Cardiac fibroblast (primary cell): ENCODE results near the gene RASA1.

Experiments used
- DNase-seq, 2 donors: peaks; one replicate each; pipeline versions ENCODE4 v3.0.0 to v3.0.0-alpha.2; 2010; ENCODE audit warnings: low read depth in 2 of 2
- H3K4me3 ChIP-seq, 2 donors: replicated peaks in 1 of 2; 1 replicate in 1 of 2; 2 replicates in 1 of 2; pipeline ENCODE4 v1.5.1; 2011; ENCODE audit warnings: low read depth in 2 of 2, low read length in 2 of 2, mild to moderate bottlenecking in 2 of 2, moderate library complexity in 1 of 2
- CTCF ChIP-seq: IDR thresholded peaks from one replicate; pipeline ENCODE4 v1.5.1; 2011; ENCODE audit warnings: low read depth, mild to moderate bottlenecking, low read length, inconsistent platforms

The RASA1 gene

GRCh38 chr5:87369431-87369830 lies 101.7 kb downstream of the RASA1 start:
- TF ChIP-seq CTCF, result no peak
- no peak for DNase-seq
- H3K4me3 ChIP-seq, result no peak overlapping the region

- H3K4me3 ChIP-seq, result no peak overlapping the region
- TF ChIP-seq CTCF, result no peak
- no peak for DNase-seq
Measured at GRCh38 chr5:87372705-87373104, 105.0 kb downstream of the RASA1 start.

GRCh38 chr5:87382224-87382623 lies 114.5 kb downstream of the RASA1 start:
- DNase-seq, result no peak
- no peak overlapping the region for H3K4me3 ChIP-seq
- TF ChIP-seq CTCF, result no peak

- TF ChIP-seq CTCF, result no peak
- peak in 1 of 2 donors; percentile 32 for DNase-seq
- no peak overlapping the region for H3K4me3 ChIP-seq
Measured at GRCh38 chr5:87383216-87383615, 115.5 kb downstream of the RASA1 start.

- no peak for TF ChIP-seq CTCF
- DNase-seq, result no peak
- no peak overlapping the region for H3K4me3 ChIP-seq
Measured at GRCh38 chr5:87385802-87386201, 118.1 kb downstream of the RASA1 start.

- TF ChIP-seq CTCF, result no peak
- no peak for DNase-seq
- no peak overlapping the region for H3K4me3 ChIP-seq
Measured at GRCh38 chr5:87388129-87388528, 120.4 kb downstream of the RASA1 start.

- DNase-seq, result no peak
- TF ChIP-seq CTCF, result no peak
Measured at GRCh38 chr5:87389296-87390034, 121.8 kb downstream of the RASA1 start.

More at GRCh38 chr5:87389296-87390034, 121.8 kb downstream of the RASA1 start:
- no peak overlapping the region for H3K4me3 ChIP-seq
